GM18498 (cell line): ENCODE measurements around the gene ZNF597.

Experiments used
- ATAC-seq: cut with Tn5 transposase; IDR thresholded peaks from one replicate; pipeline ENCODE4 v1.9.1; 2021; ENCODE audit warnings: mild to moderate bottlenecking, moderate library complexity; ENCODE audit not compliant: unreplicated experiment

ZNF597 gene

GRCh38 chr16:3457434-3458252 lies 14.3 kb upstream of the ZNF597 start:
- peak; percentile 82 for ATAC-seq

- ATAC-seq = no peak
Measured at GRCh38 chr16:3454631-3455147, 11.4 kb upstream of the ZNF597 start.

GRCh38 chr16:3454093-3454492 lies 10.8 kb upstream of the ZNF597 start:
- ATAC-seq = no peak

- ATAC-seq = no peak
Measured at GRCh38 chr16:3444032-3444388, 706 bp upstream of the ZNF597 start.

GRCh38 chr16:3439637-3440036 lies 3.7 kb downstream of the ZNF597 start:
- no peak for ATAC-seq

GRCh38 chr16:3434373-3434772 lies 8.9 kb downstream of the ZNF597 start:
- ATAC-seq = no peak

GRCh38 chr16:3431779-3432219 lies 11.5 kb downstream of the ZNF597 start:
- ATAC-seq = no peak

- ATAC-seq = no peak
Measured at GRCh38 chr16:3413730-3414379, 29.4 kb downstream of the ZNF597 start.

- no peak for ATAC-seq
Measured at GRCh38 chr16:3408561-3409197, 34.6 kb downstream of the ZNF597 start.

GRCh38 chr16:3401719-3402397 lies 41.4 kb downstream of the ZNF597 start:
- ATAC-seq = no peak

- ATAC-seq = peak; percentile 97
Measured at GRCh38 chr16:3400779-3401688, 42.3 kb downstream of the ZNF597 start, which contains the start of the genes ZNF174 and ZSCAN32. TSS of gene ZNF174 (plus strand) at chr16:3401215. CDS start at chr16:3402005, 790 bp downstream. TSS of gene ZSCAN32 (minus strand) at chr16:3401004. CDS start at chr16:3397557, 3,447 bp downstream.

- ATAC-seq = no peak
Measured at GRCh38 chr16:3400446-3400778, 42.9 kb downstream of the ZNF597 start.

- no peak for ATAC-seq
Measured at GRCh38 chr16:3389663-3390338, 53.5 kb downstream of the ZNF597 start.

GRCh38 chr16:3388325-3388724 lies 55.0 kb downstream of the ZNF597 start:
- no peak for ATAC-seq

- ATAC-seq = no peak
Measured at GRCh38 chr16:3383045-3383448, 60.3 kb downstream of the ZNF597 start.
